PC-9 (cell line): ENCODE data around the gene AIPL1. TPM values are rescaled to one million over a fixed set of nuclear protein-coding genes. Genes with fewer than 3 reads are reported as not detected.
A peak's percentile ranks its signal among the peaks of the same experiment; 100 is the strongest.

Source experiments
- BruUV-seq: library from RNA; stranded (reverse); fragments of 400-500 nt; replicated peaks from 2 replicates; lab custom pipeline; 2021; lab: Mats Ljungman, UMichigan
- CTCF ChIA-PET: fragments of 300-600 bp; sonication (Branson Sonifier 250); formaldehyde crosslinking; loops from one replicate; lab custom pipeline; 2022; ENCODE audit warnings: antibody characterized with exemption; lab: Charles Lee
- POLR2A ChIA-PET: fragments of 300-600 bp; sonication (Branson Sonifier 250); formaldehyde crosslinking; loops from one replicate; lab custom pipeline; 2022; ENCODE audit warnings: antibody characterized with exemption; ENCODE audit not compliant: unreplicated experiment; lab: Charles Lee
- DNase-seq, 2 experiments: peaks; one replicate each; pipeline versions ENCODE4 v3.0.0 to v3.0.0-alpha.2; 2015 to 2022; ENCODE audit warnings: mixed read lengths in 1 of 2
- H2AFZ ChIP-seq: fragments of 200-600 bp; sonication (generic); 2 replicates; pipeline ENCODE4 v1.8.1; 2017; ENCODE audit warnings: antibody characterized with exemption
- H3F3A ChIP-seq: fragments of 200-600 bp; sonication (generic); 2 replicates; pipeline ENCODE4 v1.8.1; 2017; ENCODE audit warnings: antibody characterized with exemption, mild to moderate bottlenecking, low read depth; ENCODE audit not compliant: insufficient read depth
- H3K27ac ChIP-seq: fragments of 200-600 bp; sonication (generic); 2 replicates; pipeline ENCODE4 v1.6.1; 2016; ENCODE audit warnings: mixed run types
- H3K27me3 ChIP-seq: fragments of 200-600 bp; sonication (generic); 2 replicates; pipeline ENCODE4 v1.6.1; 2016; ENCODE audit warnings: low read depth, mixed run types; ENCODE audit not compliant: insufficient read depth
- H3K36me3 ChIP-seq: fragments of 200-600 bp; sonication (generic); 2 replicates; pipeline ENCODE4 v1.6.1; 2016; ENCODE audit warnings: low read depth, mixed run types
- H3K4me1 ChIP-seq: fragments of 200-600 bp; sonication (generic); replicated peaks from 2 replicates; pipeline ENCODE4 v1.6.1; 2016; ENCODE audit warnings: mixed run types; ENCODE audit not compliant: insufficient read depth
- H3K4me2 ChIP-seq: fragments of 200-600 bp; sonication (generic); 2 replicates; pipeline ENCODE4 v1.6.1; 2017; ENCODE audit warnings: mixed run types
- H3K4me3 ChIP-seq: fragments of 200-600 bp; sonication (generic); 2 replicates; pipeline ENCODE4 v1.6.1; 2016; ENCODE audit warnings: mixed run types
- H3K79me2 ChIP-seq: fragments of 200-600 bp; sonication (generic); 2 replicates; pipeline ENCODE4 v1.6.1; 2017; ENCODE audit warnings: low read depth, mixed run types
- H3K9me2 ChIP-seq: fragments of 200-600 bp; sonication (generic); 2 replicates; pipeline ENCODE4 v1.8.1; 2017; ENCODE audit warnings: mild to moderate bottlenecking; ENCODE audit not compliant: insufficient read depth
- H3K9me3 ChIP-seq: fragments of 200-600 bp; sonication (generic); 2 replicates; pipeline ENCODE4 v1.8.1; 2016; ENCODE audit warnings: low read depth; ENCODE audit not compliant: insufficient read depth
- H4K20me1 ChIP-seq: fragments of 200-600 bp; sonication (generic); 2 replicates; pipeline ENCODE4 v1.8.1; 2017; ENCODE audit not compliant: insufficient read depth
- EZH2 ChIP-seq: fragments of 200-600 bp; sonication (generic); IDR thresholded peaks from 2 replicates; pipeline ENCODE4 v1.8.0; 2017; ENCODE audit warnings: antibody characterized with exemption, low read depth
- intact Hi-C: fragments of 100-400 bp; cut with micrococcal nuclease; formaldehyde crosslinking; loops from one replicate; pipeline ENCODE4 v1.10.0; 2022; ENCODE audit not compliant: unreplicated experiment
- total RNA-seq: library from RNA; stranded (reverse); gene quantifications from 2 replicates; pipeline ENCODE4 v1.2.3, GENCODE V29; 2021
- TF ChIP-seq, protein P1 (sequence below): fragments of 200-600 bp; sonication (generic); conservative IDR thresholded peaks from 2 replicates; pipeline ENCODE4 v1.6.1; 2017; ENCODE audit warnings: mixed run types, antibody characterized with exemption, mild to moderate bottlenecking, moderate library complexity

Gene AIPL1
- total RNA-seq, 1 experiment from 2014 or later = not detected

DNA sequence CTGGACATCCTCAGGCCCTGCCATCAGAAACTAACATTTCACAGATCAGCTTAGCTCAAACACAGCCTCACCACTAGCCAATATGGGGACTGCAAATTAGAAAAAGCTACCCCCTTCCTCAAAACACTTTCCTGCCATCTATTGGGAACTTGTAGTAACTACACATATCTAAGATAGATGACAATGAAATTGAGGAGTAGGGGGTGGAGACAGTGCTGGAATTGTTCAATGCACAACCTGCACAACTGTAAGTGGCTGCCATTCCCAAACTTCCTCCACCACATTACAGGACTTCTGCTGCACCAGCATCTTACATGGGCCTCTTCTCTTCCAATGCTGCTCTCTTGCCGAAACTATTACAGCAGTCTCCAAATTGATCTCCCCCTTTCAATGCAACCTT lies 21.9 kb downstream of the AIPL1 start:
- intact Hi-C loops = no loop called here
- CTCF ChIA-PET = interaction anchor here (0.6 kb wide), 1 partner anchor 219 kb away, joined by 3 read pairs; no protein-coding TSS in a partner anchor
- BruUV-seq = no TSS peak
- no peaks in the 10 kb centered on the region for H3K36me3 ChIP-seq
- no peak overlapping the region for H2AFZ ChIP-seq
- no peaks in the 10 kb centered on the region for H3F3A ChIP-seq
- POLR2A ChIA-PET = no interaction called here
- no peaks in the 10 kb centered on the region for H4K20me1 ChIP-seq
- no peak overlapping the region for H3K4me2 ChIP-seq
- H3K9me2 ChIP-seq = no peaks in the 10 kb centered on the region
- H3K27ac ChIP-seq = no peak overlapping the region
- no peaks in the 10 kb centered on the region for H3K4me1 ChIP-seq
- peaks cover 100% of the 10 kb centered on the region for H3K27me3 ChIP-seq
- no peaks in the 10 kb centered on the region for H3K79me2 ChIP-seq
- no peak for DNase-seq
- TF ChIP-seq EZH2 = no peak
- TF ChIP-seq, protein P1, sequence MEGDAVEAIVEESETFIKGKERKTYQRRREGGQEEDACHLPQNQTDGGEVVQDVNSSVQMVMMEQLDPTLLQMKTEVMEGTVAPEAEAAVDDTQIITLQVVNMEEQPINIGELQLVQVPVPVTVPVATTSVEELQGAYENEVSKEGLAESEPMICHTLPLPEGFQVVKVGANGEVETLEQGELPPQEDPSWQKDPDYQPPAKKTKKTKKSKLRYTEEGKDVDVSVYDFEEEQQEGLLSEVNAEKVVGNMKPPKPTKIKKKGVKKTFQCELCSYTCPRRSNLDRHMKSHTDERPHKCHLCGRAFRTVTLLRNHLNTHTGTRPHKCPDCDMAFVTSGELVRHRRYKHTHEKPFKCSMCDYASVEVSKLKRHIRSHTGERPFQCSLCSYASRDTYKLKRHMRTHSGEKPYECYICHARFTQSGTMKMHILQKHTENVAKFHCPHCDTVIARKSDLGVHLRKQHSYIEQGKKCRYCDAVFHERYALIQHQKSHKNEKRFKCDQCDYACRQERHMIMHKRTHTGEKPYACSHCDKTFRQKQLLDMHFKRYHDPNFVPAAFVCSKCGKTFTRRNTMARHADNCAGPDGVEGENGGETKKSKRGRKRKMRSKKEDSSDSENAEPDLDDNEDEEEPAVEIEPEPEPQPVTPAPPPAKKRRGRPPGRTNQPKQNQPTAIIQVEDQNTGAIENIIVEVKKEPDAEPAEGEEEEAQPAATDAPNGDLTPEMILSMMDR = peak; percentile 71
- H3K9me3 ChIP-seq = no peaks in the 10 kb centered on the region
- no peak overlapping the region for H3K4me3 ChIP-seq

DNA sequence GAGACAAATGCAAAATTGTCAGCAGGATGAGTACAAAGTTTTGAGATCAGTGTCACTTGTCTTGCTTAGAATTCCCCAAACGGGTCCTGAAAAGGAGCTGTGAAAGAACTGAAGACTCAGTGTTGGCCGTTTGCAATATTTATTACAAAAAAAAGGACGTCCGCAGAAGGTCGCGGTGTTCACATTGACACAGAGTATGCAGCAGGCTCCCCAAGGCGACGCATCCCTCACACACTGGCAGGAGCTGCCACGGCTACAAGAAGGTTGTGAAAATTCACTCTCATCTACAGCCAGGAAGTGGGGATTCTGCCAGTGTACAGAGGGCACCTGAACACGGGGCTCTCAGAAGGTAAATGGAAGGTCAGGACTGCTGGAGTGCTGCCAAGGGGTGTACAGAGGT lies 26.2 kb downstream of the AIPL1 start:
- intact Hi-C loops = no loop called here
- BruUV-seq = no TSS peak
- TF ChIP-seq, protein P1 = no peak
- Histone ChIP-seq H3K79me2 (no peaks in the 10 kb centered on the region), H3K9me2 (no peaks in the 10 kb centered on the region), H2AFZ (no peak overlapping the region), H3K36me3 (no peaks in the 10 kb centered on the region), H3K4me3 (no peak overlapping the region), H3K27ac (no peak overlapping the region), H3K4me1 (no peaks in the 10 kb centered on the region), H3K27me3 (peaks cover 98% of the 10 kb centered on the region), H3K9me3 (no peaks in the 10 kb centered on the region), H3K4me2 (no peak overlapping the region), H3F3A (no peaks in the 10 kb centered on the region), H4K20me1 (no peaks in the 10 kb centered on the region)
- no peak for DNase-seq
- CTCF ChIA-PET = no interaction called here
- POLR2A ChIA-PET = no interaction called here

DNA sequence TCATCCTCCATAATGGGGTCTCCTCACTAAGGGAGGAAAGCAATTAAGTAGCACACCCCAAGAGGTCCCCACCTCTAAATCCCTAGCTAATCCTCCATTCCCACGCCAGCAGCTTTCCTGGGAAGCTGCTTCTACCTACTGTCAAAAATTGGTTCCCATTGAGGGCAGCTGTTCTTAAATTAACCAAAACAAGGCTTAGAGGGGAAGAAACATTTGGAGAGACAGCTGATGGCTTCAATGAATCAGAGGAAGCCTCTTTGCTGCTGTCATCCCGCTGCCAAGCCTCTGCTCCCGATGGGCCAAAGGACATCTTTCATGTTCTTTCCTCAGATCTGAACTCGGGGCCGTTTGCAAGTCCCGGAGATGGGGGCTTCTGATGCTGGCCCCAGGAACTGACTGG lies 26.6 kb downstream of the AIPL1 start:
- H3K9me2 ChIP-seq = no peaks in the 10 kb centered on the region
- H3K79me2 ChIP-seq = no peaks in the 10 kb centered on the region
- no peaks in the 10 kb centered on the region for H3K9me3 ChIP-seq
- intact Hi-C loops = no loop called here
- no peak overlapping the region for H3K4me3 ChIP-seq
- H3K36me3 ChIP-seq = no peaks in the 10 kb centered on the region
- DNase-seq = no peak
- no peaks in the 10 kb centered on the region for H3F3A ChIP-seq
- no peak overlapping the region for H2AFZ ChIP-seq
- H3K4me2 ChIP-seq = no peak overlapping the region
- CTCF ChIA-PET = no interaction called here
- no peaks in the 10 kb centered on the region for H3K4me1 ChIP-seq
- no TSS peak for BruUV-seq
- POLR2A ChIA-PET = no interaction called here
- peaks cover 98% of the 10 kb centered on the region for H3K27me3 ChIP-seq
- H4K20me1 ChIP-seq = no peaks in the 10 kb centered on the region
- H3K27ac ChIP-seq = no peak overlapping the region
- TF ChIP-seq EZH2 = no peak
- TF ChIP-seq, protein P1 = no peak
